ENCODE measurements around the gene DHX58.
"Not testable (repeated sequence)": the region's sequence is repeated elsewhere in the genome, so short reads cannot be mapped to it uniquely, and the experiment has no call there.

The DHX58 gene

DNA sequence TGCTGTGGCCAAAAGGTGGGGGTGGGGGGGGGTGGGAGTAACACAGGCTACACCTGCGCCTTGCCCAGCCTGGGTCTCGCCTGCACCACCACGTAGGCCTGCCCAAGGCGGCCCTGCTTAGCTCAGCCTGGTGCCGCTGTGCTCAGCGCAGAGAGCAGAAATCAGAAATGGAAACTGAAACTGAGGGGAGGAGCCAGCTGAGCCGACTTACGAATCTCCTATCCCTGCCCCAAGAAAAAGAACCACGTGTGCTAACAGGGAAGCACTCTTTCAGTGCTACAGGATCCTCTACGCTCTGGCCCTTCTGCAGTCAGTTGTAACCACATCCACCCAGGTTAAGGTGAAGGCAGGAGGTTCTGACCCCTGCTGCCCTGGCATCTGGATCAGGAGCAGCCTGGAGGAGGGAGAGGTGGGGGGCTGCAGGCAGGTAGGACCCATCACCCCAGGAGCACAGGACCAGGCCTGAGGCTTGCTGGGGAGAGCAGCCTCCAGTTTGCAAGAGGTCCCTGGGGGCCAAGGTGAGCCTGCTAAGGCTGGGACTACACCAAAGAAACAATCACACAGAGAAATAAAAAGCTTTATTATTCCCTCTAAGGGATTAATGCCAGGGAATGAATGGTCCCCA, at the start of gene DHX58:
Gene DHX58 (minus strand): TSS at position 163 of the 625 bp plus-strand sequence. CDS start 822 bp downstream, outside the sequence.
- DNase-seq (ENCODE audit: low spot score): peak; percentile 91

DNA sequence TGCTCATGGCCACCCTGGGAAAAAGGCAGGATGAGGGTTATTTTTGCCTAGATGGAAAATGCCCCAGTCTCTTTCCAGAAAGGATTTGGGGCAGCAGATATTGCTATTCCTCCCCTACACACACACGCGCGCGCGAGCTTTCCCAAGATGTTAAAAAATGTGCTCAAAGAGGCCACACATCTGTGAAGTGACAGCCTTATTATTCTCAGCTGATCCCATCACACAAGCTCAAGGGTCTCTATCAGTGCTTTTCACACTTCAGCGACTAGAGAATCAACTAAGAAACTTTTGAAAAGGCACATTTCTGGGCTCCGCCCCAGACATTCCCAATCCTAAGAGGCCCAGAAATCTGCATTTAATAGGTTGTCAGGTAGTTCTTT, 48.0 kb upstream of the DHX58 start:
- DNase-seq (ENCODE audit: low spot score): no peak

DNA sequence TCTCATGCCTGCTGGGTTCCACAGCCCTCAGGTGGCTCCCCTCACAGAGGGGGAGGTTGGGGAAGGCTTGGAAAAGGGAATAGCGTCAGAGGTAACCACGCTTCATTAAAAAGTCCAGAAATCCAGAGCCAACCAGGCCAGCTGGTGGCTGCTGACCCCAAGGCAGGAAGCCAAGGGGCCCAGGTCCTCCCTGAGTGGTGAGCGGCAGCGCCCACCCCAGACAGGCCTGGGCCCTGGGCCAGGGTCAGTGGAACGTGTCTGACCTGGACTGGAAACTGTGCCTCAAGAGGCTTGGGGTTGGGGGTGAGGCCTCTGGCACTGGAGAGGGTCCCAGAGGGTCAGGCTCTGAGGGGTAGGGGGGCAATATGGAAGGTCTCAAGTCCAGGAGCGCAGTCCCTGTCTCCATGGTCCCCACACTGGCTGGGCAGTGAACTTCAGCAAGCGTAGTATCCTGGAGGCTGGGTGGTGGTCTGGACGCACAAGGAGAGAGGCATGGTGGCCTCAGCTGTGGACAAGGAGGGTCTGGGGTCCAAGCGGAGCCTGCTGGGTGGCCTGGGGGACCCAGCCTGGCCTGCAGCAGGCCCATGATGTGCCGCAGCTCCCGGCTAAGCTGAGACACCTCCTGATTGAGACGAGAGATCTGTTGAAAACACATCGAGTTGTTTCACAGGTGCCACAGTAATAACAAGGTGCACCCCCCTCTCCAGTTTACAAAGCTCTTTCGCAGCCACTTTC, 47.4 kb upstream of the DHX58 start:
- no peak for DNase-seq (ENCODE audit: low spot score)

DNA sequence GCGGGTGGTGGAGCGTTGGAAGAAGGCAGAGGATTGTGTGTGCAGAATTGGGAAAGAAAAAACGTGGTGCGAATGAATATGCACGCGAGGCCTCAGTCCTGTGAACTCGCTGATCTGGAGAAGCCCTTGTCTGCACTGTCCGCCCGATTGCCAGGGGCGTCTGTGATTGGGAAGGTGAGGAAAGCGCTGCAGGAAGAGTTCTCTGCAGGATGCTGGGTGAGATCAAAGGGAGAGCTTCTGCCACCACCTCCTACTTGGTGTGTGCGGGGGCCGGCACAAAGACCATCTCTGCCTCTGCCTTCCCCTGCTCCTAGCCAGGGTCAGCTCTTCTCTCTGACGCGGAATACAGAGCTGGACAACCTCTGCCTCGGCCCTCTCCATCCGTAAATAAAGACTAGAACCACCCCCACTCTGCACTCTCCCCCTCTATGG, 43.1 kb upstream of the DHX58 start:
- DNase-seq (ENCODE audit: low spot score): no peak

DNA sequence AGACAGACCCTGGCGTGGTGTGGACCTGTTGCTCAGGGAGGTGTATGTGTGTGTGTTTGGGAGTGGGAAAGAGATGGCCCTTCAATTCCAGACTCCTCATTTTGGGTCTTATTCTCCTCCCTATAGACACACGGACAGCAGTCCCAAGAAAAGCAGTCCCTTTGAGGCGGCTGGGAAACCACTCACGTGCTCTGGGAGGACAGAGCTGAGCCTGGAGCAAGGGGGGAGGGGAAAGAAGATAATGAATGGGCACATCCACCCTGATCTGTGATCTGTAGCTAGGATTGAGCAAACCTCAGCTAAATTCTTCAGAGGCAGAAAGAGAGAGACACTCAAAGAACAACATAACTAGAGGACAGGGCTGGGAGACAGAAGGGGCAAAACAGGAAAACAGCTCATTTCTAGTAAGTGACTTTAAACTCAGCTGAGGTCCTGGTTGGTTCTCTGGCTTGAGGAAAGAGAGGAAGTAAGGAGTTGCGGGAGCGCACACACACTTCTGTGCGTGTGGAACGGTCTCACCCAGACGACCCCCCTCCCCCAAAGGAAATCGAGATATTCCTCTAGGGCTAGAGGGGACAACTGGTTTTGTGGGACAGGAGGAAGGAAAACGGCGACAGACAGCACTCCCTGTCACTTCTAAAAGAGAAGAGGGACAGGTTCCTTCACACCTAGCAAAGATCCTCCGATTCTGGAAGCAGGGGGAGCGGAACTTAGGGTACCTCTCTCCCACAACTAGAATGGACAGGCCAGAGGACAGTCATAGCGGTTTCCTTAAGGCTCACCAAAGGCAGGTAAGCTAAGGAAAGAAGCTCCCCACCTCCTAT, 41.6 kb upstream of the DHX58 start:
- DNase-seq (ENCODE audit: low spot score): peak; percentile 31

DNA sequence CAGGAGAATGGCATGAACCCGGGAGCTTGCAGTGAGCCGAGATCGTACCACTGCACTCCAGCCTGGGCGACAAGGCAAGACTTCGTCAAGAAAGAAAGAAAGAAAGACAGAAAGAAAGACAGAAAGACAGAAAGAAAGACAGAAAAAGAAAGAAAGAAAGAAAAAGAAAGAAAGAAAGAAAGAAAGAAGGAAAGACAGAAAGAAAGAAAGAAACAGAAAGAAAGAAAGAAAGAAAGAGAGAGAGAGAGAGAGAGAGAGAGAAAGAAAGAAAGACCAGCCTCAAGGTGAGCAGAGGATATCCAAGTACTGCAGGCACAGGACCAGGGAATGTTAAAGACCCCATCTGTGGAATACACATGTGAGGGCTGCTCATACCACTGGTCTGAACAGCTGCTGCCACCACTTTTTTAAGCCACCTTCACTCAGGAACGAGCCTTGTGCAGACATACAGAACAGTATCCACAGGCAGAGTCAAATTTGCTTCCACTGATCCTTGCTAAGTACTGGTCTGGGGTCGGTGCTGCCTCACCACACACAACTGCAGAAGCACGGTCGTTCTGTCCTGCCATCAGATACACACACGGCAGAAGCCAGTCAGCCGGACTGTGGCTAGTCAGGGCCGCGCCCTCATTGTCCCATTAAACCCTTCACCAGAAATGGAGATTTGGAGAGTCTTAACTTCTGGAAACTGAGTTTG, 34.5 kb upstream of the DHX58 start:
- no peak for DNase-seq (ENCODE audit: low spot score)

DNA sequence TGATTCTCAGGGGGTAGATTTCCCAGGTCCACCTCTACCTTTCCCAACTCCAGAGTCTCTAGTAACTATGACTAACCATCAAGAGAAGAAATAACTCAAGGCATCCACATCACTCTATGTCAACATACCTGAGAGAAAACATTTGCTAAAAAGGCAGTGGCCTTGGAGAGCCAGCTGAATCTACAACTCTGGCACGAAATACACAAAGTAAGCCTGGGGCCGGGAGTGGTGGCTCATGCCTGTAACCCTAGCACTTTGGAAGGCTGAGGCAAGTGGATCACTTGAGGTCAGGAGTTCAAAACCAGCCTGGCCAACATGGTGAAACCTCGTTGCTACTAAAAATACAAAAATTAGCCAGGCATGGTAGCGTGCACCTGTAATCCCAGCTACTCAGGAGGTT, 30.6 kb upstream of the DHX58 start:
- DNase-seq (ENCODE audit: low spot score): not testable (repeated sequence)

DNA sequence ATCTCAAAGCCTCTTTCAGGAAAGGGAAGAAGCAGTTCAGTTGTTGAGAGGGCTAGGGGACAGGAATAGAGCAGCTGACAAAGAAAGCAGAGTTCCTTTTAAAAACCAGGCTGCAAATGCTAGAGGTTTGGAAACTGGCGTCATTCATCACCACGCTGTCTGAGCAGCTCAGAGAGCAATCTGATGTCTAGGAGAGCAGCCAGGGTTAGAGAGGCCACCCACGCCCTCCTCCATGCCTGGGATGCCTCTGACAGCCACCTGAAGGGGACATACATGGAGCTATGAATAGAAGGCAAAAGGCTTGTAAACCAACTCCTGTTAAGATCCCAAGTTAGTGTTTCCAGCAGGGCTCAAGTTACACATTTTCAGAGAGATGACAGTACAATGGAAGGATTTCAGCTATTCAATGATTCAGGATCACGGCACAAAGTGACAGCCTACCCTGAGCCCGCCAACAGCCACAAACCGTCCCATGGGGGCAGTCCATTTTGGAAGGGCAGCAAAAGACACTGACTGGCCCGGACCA, 29.9 kb upstream of the DHX58 start:
- DNase-seq (ENCODE audit: low spot score): no peak

DNA sequence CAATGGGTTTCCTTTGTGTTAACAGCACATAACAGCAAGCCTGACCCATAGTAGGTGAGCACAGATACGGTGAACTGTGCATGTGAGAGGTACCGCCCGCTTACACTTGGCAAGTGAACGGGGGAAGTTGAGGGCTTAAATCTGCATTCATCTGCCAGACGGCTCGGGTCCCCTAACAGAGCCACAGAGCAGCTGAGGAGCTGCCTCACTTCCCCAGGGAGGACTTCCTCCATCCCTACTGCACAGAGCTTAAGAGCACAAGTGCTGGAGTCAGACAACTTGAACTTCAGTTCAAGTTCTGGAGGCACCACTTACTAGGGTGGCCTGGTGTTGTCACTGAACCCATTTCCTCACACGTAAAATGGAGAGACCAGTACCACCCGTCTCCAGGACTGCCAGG, 28.9 kb upstream of the DHX58 start:
- DNase-seq (ENCODE audit: low spot score): no peak

DNA sequence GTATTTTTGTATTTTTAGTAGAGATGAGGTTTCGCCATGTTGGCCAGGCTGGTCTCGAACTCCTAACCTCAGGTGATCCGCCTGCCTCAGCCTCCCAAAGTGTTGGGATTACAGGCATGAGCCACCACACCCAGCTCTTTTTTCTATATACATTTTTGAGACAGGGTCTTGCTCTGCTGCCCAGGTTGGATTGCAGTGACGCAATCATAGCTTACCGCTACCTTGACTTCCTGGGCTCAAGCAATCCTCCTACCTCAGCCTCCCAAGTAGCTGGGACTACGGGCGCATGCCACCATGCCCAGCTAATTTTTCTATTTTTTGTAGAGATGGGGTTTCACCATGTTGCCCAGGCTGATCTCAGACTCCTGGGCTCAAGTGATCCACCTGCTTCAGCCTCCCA, 28.2 kb upstream of the DHX58 start:
- DNase-seq (ENCODE audit: low spot score): not testable (repeated sequence)

DNA sequence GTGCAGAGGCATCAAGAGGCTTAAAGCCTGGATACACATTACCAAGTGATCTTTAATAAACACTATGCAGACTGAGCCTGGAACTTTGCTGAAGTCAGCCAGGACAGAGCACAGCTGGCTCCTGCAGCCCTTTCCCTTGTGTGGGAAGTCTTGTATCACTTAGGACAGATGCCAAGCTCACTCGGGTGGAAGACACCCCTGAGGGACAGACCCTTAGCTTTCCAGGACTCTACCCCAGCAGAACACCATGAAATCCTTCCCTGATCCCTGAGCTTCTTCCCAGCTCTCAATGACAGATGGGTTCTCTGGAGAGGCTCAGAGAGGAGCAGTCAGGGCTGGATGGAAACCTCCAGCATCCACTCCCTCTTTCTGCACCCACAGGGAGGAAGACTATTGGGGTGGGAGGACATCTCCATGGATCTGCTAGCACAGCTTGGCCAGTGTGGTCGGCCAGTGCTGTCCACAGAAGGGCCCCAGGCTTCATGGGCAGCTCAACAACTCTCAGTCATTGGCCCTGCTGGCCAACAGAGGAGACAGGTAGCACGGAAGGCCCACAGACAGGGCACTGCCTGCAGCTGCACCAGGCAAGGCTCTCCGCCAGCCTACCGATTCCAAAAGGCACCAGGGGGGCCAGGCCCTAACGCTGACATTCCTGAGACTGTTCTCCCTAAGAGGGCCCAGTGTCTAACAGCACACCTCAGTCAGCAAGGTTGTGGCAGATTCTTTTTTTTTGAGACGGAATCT, 26.4 kb upstream of the DHX58 start:
- no peak for DNase-seq (ENCODE audit: low spot score)

DNA sequence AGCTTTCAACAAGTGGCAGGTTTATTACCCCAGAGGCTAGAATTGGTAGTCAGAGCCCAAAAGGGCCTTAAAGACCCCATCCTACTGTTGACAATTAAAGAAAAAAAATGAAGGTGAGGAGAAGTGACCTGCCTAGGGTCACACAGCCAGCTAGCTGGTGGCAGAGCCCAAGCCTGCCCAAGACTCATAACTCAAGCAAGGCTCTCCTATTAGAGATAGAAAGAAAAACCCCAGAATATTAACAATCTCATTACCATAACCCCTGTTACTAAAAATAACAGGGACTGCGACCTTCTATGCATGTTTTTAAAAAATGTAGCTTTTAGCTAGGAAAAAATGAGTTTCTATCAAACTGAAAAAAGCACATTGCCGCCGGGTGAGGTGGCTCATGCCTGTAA, 24.1 kb upstream of the DHX58 start:
- no peak for DNase-seq (ENCODE audit: low spot score)

DNA sequence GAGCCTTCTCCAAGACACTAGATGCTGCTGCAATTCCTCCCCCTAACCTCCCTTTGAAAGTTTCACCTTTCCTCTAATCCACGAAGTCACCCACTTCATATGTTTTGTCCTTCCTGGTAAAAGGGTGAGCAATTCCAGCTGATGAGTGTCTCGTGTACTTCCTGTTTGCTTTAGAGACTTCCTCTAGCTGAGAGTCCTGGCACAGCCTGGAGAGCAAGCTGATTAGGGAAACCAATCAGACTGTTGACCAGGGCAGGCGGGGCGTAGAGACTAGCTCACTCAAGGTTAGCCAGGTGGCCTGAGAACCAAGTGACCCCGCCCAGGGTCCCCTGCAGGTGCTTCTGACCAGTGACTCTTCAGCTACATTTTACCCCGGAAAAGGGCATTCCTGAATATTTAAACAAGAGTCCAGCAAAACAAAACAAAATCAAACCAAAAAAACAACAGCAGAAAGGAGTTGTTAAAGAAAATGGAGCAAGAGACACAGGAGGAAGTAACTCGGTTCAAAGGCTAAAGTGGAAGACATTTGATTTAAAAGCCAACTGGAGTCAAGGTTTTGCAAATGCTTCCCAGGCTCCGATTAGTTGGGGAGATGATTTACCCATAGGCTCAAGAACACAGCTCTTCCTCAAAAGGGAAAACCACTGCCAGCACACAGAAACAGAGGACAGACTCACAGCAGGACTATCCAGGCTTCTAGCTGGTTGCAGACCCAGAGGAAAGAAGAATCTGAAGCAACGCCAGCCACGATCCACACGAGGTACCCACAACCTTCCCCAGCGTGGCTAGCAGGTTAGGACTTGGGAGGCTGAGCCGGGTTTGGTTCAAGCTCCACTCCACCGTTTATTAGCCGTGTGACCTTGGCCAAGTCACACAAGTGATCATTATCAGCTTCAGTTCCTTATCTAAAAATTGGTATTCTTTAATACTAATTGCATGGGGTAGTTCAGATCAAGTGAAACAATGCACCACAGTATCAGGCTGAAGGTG, 23.4 kb upstream of the DHX58 start:
- no peak for DNase-seq (ENCODE audit: low spot score)

DNA sequence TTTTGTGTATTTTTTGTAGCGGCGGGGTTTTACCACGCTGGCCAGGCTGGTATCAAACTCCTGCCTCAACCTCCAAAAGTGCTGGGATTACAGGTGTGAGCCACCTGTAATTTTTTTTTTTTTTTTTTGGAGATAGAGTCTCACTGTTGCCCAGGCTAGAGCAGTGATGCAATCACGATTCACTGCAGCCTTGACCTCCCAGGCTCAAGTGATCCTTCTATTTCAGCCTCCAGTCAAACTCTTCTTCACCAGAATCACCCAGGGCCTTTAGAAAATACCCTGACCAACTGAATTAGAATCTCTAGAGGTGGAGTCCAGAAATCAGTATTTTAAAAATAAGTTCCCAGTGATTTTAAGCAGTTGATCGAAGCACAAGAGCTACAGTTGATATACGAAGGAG, 22.6 kb upstream of the DHX58 start:
- DNase-seq (ENCODE audit: low spot score): no peak

DNA sequence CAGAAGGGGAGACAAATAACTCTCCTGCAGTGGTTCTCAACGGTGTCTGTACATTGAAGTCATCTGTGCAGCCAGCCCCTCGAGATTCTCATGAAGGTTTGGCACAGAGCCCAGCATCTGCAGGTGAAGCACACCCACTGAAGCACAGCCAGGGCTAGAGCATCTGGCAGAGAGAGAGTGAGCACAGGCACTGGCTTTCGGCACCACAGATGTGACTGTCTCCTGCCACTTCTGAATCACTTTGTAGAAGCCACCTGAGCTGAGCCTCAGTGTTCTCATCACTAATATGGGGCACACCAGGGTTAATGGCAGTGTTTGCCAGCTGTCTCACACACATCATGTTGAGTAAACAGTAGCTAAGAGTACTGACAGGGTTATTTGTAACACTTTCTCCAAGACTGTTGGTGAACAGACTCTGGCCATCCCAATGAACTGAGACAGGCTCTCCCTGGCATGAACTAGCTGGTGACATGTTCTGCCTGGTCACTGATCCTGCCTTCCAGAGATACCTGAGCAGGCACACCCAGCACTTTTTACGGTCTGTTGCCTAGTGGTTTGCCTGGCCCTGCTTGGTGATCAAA, 21.0 kb upstream of the DHX58 start:
- DNase-seq (ENCODE audit: low spot score): no peak

DNA sequence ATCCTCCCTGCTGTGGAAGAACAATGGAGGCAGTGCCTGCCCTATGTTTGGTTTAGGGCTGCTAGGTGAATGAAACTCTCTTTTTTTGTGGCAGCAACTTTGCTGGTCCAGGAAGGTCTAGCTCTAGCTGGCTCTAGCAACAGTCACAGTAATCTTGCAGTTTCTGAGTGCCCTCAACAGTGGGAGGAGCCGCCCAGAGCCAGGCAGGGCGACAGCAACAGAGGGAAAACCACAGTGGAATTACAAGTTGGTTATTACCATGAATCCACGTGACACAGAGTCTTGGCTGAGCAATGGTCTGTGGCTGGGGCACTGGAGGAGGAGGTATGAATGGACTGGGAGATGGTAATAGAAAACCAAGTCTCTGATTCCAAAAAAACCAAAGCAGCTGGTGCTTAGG, 20.4 kb upstream of the DHX58 start:
- peak; percentile 84 for DNase-seq (ENCODE audit: low spot score)

DNA sequence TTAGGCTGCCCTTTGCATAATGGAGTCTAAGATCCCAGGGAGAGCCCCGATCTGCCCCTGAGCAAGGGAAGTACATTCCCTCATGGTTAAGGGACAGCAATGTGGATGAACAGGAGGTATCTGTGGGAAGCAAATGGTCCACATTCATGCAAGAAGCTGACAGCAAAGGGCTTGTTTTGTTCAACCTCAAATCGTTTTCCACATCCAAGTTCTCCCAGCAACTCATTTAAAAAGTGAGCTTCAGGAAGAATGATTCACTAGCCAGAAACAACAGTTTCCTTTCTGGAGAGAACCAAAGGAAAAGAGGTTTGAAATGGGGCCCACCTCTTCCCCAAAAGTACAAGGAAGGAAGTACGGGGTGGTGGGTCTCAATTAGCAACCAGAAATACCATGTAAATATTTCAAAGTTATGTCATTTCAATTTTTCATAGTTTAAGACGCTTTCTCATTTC, 19.5 kb upstream of the DHX58 start:
- peak; percentile 68 for DNase-seq (ENCODE audit: low spot score)

DNA sequence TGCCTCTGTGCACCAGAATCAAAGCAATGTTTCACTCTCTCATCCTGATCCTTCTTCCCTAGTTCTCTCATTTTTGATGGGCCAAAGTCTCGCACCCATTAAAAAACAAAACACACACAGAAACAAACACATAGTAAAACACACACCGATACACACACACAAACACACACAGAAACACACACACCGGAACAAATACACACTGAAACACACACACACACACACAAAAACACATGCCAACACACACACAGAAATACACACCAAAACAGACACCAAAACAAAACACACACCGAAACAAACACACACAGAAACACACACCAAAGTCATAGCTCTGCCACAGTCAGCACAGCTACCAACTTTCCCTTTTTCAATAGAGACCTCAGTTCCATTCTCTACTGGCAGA, 18.7 kb upstream of the DHX58 start:
- DNase-seq (ENCODE audit: low spot score): no peak

DNA sequence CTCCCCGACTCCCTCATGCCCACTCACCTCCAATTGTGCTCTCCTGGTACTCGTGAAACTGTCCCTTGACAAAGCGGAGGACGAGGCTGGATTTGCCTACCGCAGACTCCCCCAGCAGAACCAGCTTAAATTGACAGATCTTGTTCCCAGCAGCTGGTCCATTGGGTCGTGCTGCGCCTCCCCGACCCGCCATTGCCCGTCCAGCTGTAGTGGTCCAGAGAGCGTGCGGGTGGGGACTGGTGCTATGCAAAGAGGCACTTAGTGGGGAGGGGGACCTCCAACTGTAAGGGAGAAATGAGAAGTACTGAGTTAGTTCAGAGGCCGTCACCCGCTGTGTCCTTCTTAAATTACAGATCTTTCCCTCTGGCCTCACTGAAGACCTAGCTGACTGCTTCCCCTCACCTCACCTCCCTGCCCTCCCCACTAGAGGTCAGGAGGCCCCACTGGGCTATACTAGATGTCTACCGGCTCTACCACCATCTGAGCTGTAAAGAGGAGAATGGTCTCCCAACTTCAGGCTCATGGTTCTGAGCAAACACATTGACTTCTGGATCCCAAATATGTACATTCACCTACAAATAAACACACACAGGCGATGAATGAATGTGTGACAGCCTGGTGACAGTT, 17.9 kb upstream of the DHX58 start:
- DNase-seq (ENCODE audit: low spot score): no peak
